Kidney epithelial cell (primary cell): Measurements from ENCODE around the gene GADL1. TPM values are rescaled to one million over a fixed set of nuclear protein-coding genes. Genes with fewer than 3 reads are reported as not detected.

ENCODE experiments used
- DNase-seq: peaks from one replicate; pipeline ENCODE4 v3.0.0-alpha.2; 2010; ENCODE audit warnings: low read depth
- H3K27me3 ChIP-seq: 2 replicates; pipeline ENCODE4 v1.6.0; 2011; ENCODE audit warnings: low read length; ENCODE audit not compliant: control insufficient read depth, insufficient read depth
- H3K36me3 ChIP-seq: 2 replicates; pipeline ENCODE4 v1.5.1; 2011; ENCODE audit warnings: low read length; ENCODE audit not compliant: control insufficient read depth, insufficient read depth
- H3K4me3 ChIP-seq: 2 replicates; pipeline ENCODE4 v1.5.1; 2011; ENCODE audit warnings: low read depth, mild to moderate bottlenecking, control low read depth, low read length
- CTCF ChIP-seq: IDR thresholded peaks from 2 replicates; pipeline ENCODE4 v1.5.1; 2011; ENCODE audit warnings: mild to moderate bottlenecking, moderate library complexity, low read length, control low read depth, inconsistent platforms; ENCODE audit not compliant: insufficient read depth, poor library complexity, severe bottlenecking
- total RNA-seq: library from RNA; depleted of rRNA; stranded (reverse); fragments of >200 nt; gene quantifications from 2 replicates; pipeline ENCODE4 v1.2.3, GENCODE V29; 2015

Gene GADL1
- total RNA-seq, 1 donor from 2014 or later, result not detected

GRCh38 chr3:30688776-30689641 lies 205.5 kb downstream of the GADL1 start:
- no peak for TF ChIP-seq CTCF
- DNase-seq, result peak; percentile 51
- H3K4me3 ChIP-seq, result no peak overlapping the region
- H3K27me3 ChIP-seq, result no peaks in the 10 kb centered on the region
- peaks cover 3% of the 10 kb centered on the region for H3K36me3 ChIP-seq

- Histone ChIP-seq H3K27me3 (no peaks in the 10 kb centered on the region), H3K36me3 (peaks cover 4% of the 10 kb centered on the region), H3K4me3 (no peak overlapping the region)
- TF ChIP-seq CTCF, result no peak
- no peak for DNase-seq
Observed at GRCh38 chr3:30687930-30688570, 206.4 kb downstream of the GADL1 start.

GRCh38 chr3:30686799-30687198 lies 207.7 kb downstream of the GADL1 start:
- H3K36me3 ChIP-seq, result peaks cover 3% of the 10 kb centered on the region

GRCh38 chr3:30686176-30686575 lies 208.3 kb downstream of the GADL1 start:
- H3K27me3 ChIP-seq, result no peaks in the 10 kb centered on the region
- H3K36me3 ChIP-seq, result peaks cover 3% of the 10 kb centered on the region
- H3K4me3 ChIP-seq, result no peak overlapping the region
- no peak for DNase-seq
- TF ChIP-seq CTCF, result no peak

More at GRCh38 chr3:30686799-30687198, 207.7 kb downstream of the GADL1 start:
- Histone ChIP-seq H3K4me3 (no peak overlapping the region), H3K27me3 (no peaks in the 10 kb centered on the region)
- no peak for TF ChIP-seq CTCF
- no peak for DNase-seq

GRCh38 chr3:30685267-30685667 lies 209.2 kb downstream of the GADL1 start:
- Histone ChIP-seq H3K27me3 (no peaks in the 10 kb centered on the region), H3K36me3 (peaks cover 2% of the 10 kb centered on the region), H3K4me3 (no peak overlapping the region)
- no peak for TF ChIP-seq CTCF
- no peak for DNase-seq
